Chondrocyte (in vitro differentiated cells): ENCODE results near the gene PSMB2. TPM values are rescaled to one million over a fixed set of nuclear protein-coding genes. Genes with fewer than 3 reads are reported as not detected.

ENCODE experiments used
- DNase-seq: peaks from one replicate; pipeline ENCODE4 v3.0.0; 2021; ENCODE audit warnings: mixed read lengths, low spot score
- H3K27ac Mint-ChIP-seq: one replicate; pipeline ENCODE4 v1.8.0; 2021; ENCODE audit warnings: mild to moderate bottlenecking, moderate library complexity, mixed read lengths; ENCODE audit not compliant: unreplicated experiment
- H3K27me3 Mint-ChIP-seq: 2 replicates; pipeline ENCODE4 v1.8.0; 2021; ENCODE audit warnings: low read depth, mixed read lengths
- H3K36me3 Mint-ChIP-seq: 2 replicates; pipeline ENCODE4 v1.8.0; 2021; ENCODE audit warnings: low read depth, mixed read lengths
- H3K4me1 Mint-ChIP-seq: 2 replicates; pipeline ENCODE4 v1.8.0; 2021; ENCODE audit warnings: low read depth, mild to moderate bottlenecking, mixed read lengths
- H3K4me3 Mint-ChIP-seq: one replicate; pipeline ENCODE4 v1.8.0; 2021; ENCODE audit warnings: mild to moderate bottlenecking, moderate library complexity, mixed read lengths; ENCODE audit not compliant: unreplicated experiment
- H3K9me3 Mint-ChIP-seq: 2 replicates; pipeline ENCODE4 v1.8.0; 2021; ENCODE audit warnings: low read depth, mixed read lengths
- CTCF ChIP-seq: fragments of 200-600 bp; sonication (generic); IDR thresholded peaks from 2 replicates; pipeline ENCODE4 v1.5.0; 2021; ENCODE audit warnings: antibody characterized with exemption, mild to moderate bottlenecking, moderate library complexity
- total RNA-seq: library from RNA; stranded (reverse); gene quantifications from 3 replicates; pipeline ENCODE4 v1.2.1, GENCODE V29; 2021

Gene PSMB2
- total RNA-seq, 1 donor from 2014 or later = 58.9 TPM

- Mint-ChIP-seq H3K36me3 (peaks cover 2% of the 10 kb centered on the region), H3K27me3 (peaks cover 35% of the 10 kb centered on the region), H3K27ac (no peak overlapping the region)
These were observed 34.4 kb upstream of the PSMB2 start for GRCh38 chr1:35675773-35676172.

GRCh38 chr1:35674111-35674510 is 32.8 kb upstream of the PSMB2 start:
- Mint-ChIP-seq H3K27me3 (peaks cover 27% of the 10 kb centered on the region), H3K4me1 (no peaks in the 10 kb centered on the region), H3K9me3 (no peaks in the 10 kb centered on the region), H3K4me3 (no peak overlapping the region), H3K27ac (no peak overlapping the region), H3K36me3 (no peaks in the 10 kb centered on the region)
- no peak for TF ChIP-seq CTCF
- no peak for DNase-seq

More at GRCh38 chr1:35675773-35676172, 34.4 kb upstream of the PSMB2 start:
- Mint-ChIP-seq H3K9me3 (no peaks in the 10 kb centered on the region), H3K4me1 (no peaks in the 10 kb centered on the region), H3K4me3 (no peak overlapping the region)
- no peak for TF ChIP-seq CTCF
- no peak for DNase-seq

GRCh38 chr1:35672116-35672515 is 30.8 kb upstream of the PSMB2 start:
- H3K9me3 Mint-ChIP-seq = no peaks in the 10 kb centered on the region
- no peaks in the 10 kb centered on the region for H3K36me3 Mint-ChIP-seq
- no peak overlapping the region for H3K4me3 Mint-ChIP-seq
- DNase-seq = no peak
- no peak for TF ChIP-seq CTCF
- no peaks in the 10 kb centered on the region for H3K4me1 Mint-ChIP-seq
- peaks cover 31% of the 10 kb centered on the region for H3K27me3 Mint-ChIP-seq
- no peak overlapping the region for H3K27ac Mint-ChIP-seq

- Mint-ChIP-seq H3K36me3 (no peaks in the 10 kb centered on the region), H3K4me3 (no peak overlapping the region), H3K27me3 (peaks cover 37% of the 10 kb centered on the region), H3K9me3 (no peaks in the 10 kb centered on the region), H3K27ac (no peak overlapping the region), H3K4me1 (no peaks in the 10 kb centered on the region)
- TF ChIP-seq CTCF = no peak
- no peak for DNase-seq
These were observed 27.2 kb upstream of the PSMB2 start for GRCh38 chr1:35668506-35668905.

GRCh38 chr1:35666916-35667315 is 25.6 kb upstream of the PSMB2 start:
- H3K4me3 Mint-ChIP-seq = no peak overlapping the region
- no peaks in the 10 kb centered on the region for H3K9me3 Mint-ChIP-seq
- H3K27me3 Mint-ChIP-seq = peaks cover 37% of the 10 kb centered on the region
- H3K36me3 Mint-ChIP-seq = no peaks in the 10 kb centered on the region
- DNase-seq = no peak
- H3K27ac Mint-ChIP-seq = no peak overlapping the region
- TF ChIP-seq CTCF = no peak
- H3K4me1 Mint-ChIP-seq = no peaks in the 10 kb centered on the region
